ENCODE results near the gene RTN1.
A peak's percentile ranks its signal among the peaks of the same experiment; 100 is the strongest.

RTN1 gene

GRCh38 chr14:59895721-59896120 lies 25.1 kb upstream of the RTN1 start:
- H3K4me1 Mint-ChIP-seq: peaks cover 2% of the 10 kb centered on the region
- TF ChIP-seq CTCF (IDR thresholded peaks at IDR 0.05): no peak
- no peak for DNase-seq
- H3K27ac Mint-ChIP-seq: no peak overlapping the region
- peaks cover 6% of the 10 kb centered on the region for H3K9me3 Mint-ChIP-seq
- H3K4me3 Mint-ChIP-seq: no peak overlapping the region
- H3K36me3 Mint-ChIP-seq (ENCODE audit: low read depth): no peaks in the 10 kb centered on the region
- H3K27me3 Mint-ChIP-seq (ENCODE audit: low read depth, poor library complexity): peaks cover 10% of the 10 kb centered on the region

GRCh38 chr14:59890676-59891075 lies 20.1 kb upstream of the RTN1 start:
- H3K4me1 Mint-ChIP-seq: no peaks in the 10 kb centered on the region
- H3K27ac Mint-ChIP-seq: no peak overlapping the region
- peaks cover 22% of the 10 kb centered on the region for H3K27me3 Mint-ChIP-seq (ENCODE audit: low read depth, poor library complexity)
- no peak overlapping the region for H3K4me3 Mint-ChIP-seq
- no peak for TF ChIP-seq CTCF (IDR thresholded peaks at IDR 0.05)
- no peaks in the 10 kb centered on the region for H3K36me3 Mint-ChIP-seq (ENCODE audit: low read depth)
- peaks cover 6% of the 10 kb centered on the region for H3K9me3 Mint-ChIP-seq
- no peak for DNase-seq

- no peak overlapping the region for H3K4me3 Mint-ChIP-seq
- H3K4me1 Mint-ChIP-seq: no peaks in the 10 kb centered on the region
- peaks cover 24% of the 10 kb centered on the region for H3K27me3 Mint-ChIP-seq (ENCODE audit: low read depth, poor library complexity)
- no peaks in the 10 kb centered on the region for H3K36me3 Mint-ChIP-seq (ENCODE audit: low read depth)
- no peak overlapping the region for H3K27ac Mint-ChIP-seq
- TF ChIP-seq CTCF (IDR thresholded peaks at IDR 0.05): peak; percentile 53
- DNase-seq: no peak
- H3K9me3 Mint-ChIP-seq: peaks cover 7% of the 10 kb centered on the region
Measured at GRCh38 chr14:59882957-59883356, 12.4 kb upstream of the RTN1 start.

- H3K27me3 Mint-ChIP-seq (ENCODE audit: low read depth, poor library complexity): peaks cover 93% of the 10 kb centered on the region
- peaks cover 8% of the 10 kb centered on the region for H3K4me1 Mint-ChIP-seq
- no peaks in the 10 kb centered on the region for H3K9me3 Mint-ChIP-seq
- TF ChIP-seq CTCF (IDR thresholded peaks at IDR 0.05): no peak
- peak overlapping the region; percentile 91 for H3K4me3 Mint-ChIP-seq
- H3K36me3 Mint-ChIP-seq (ENCODE audit: low read depth): no peaks in the 10 kb centered on the region
- H3K27ac Mint-ChIP-seq: no peak overlapping the region
- DNase-seq: no peak
Measured at GRCh38 chr14:59871166-59871495, 555 bp upstream of the RTN1 start.

GRCh38 chr14:59869381-59870255 lies 958 bp downstream of the RTN1 start:
- Mint-ChIP-seq H3K27me3 (ENCODE audit: low read depth, poor library complexity) (peaks cover 89% of the 10 kb centered on the region), H3K36me3 (ENCODE audit: low read depth) (no peaks in the 10 kb centered on the region), H3K9me3 (no peaks in the 10 kb centered on the region), H3K4me3 (peak overlapping the region; percentile 74), H3K27ac (no peak overlapping the region), H3K4me1 (peaks cover 8% of the 10 kb centered on the region)
- TF ChIP-seq CTCF (IDR thresholded peaks at IDR 0.05): no peak
- peak; percentile 40 for DNase-seq

- TF ChIP-seq CTCF (IDR thresholded peaks at IDR 0.05): no peak
- H3K9me3 Mint-ChIP-seq: no peaks in the 10 kb centered on the region
- H3K4me3 Mint-ChIP-seq: no peak overlapping the region
- DNase-seq: no peak
- peaks cover 74% of the 10 kb centered on the region for H3K27me3 Mint-ChIP-seq (ENCODE audit: low read depth, poor library complexity)
- no peak overlapping the region for H3K27ac Mint-ChIP-seq
- peaks cover 8% of the 10 kb centered on the region for H3K4me1 Mint-ChIP-seq
- no peaks in the 10 kb centered on the region for H3K36me3 Mint-ChIP-seq (ENCODE audit: low read depth)
Measured at GRCh38 chr14:59868021-59868420, 2.6 kb downstream of the RTN1 start.

All from nephron progenitor cell (in vitro differentiated cells).